Peyer's patch (tissue), 4 donors: ENCODE measurements around the gene PRPF18. TPM values are rescaled to one million over a fixed set of nuclear protein-coding genes. Genes with fewer than 3 reads are reported as not detected.

Experiments
- DNase-seq, 3 donors: peaks; one replicate each; pipeline ENCODE4 v3.0.0-alpha.2; 2017 to 2019
- H3K27ac ChIP-seq, 4 donors: fragments of 200-600 bp; sonication (generic); one replicate each; pipeline ENCODE4 v1.5.1; 2016 to 2019
- H3K27me3 ChIP-seq, 2 donors: fragments of 200-600 bp; sonication (generic); one replicate each; pipeline ENCODE4 v1.5.1; 2019
- H3K36me3 ChIP-seq, 3 donors: fragments of 200-600 bp; sonication (generic); one replicate each; pipeline ENCODE4 v1.5.1; 2016 to 2019
- H3K4me1 ChIP-seq, 4 donors: fragments of 200-600 bp; sonication (generic); one replicate each; pipeline ENCODE4 v1.5.1; 2016 to 2019
- H3K4me3 ChIP-seq, 4 donors: fragments of 200-600 bp; sonication (generic); 1 replicate in 3 of 4; 2 replicates in 1 of 4; pipeline ENCODE4 v1.5.1; 2016 to 2019; ENCODE audit warnings: mild to moderate bottlenecking in 1 of 4
- H3K9me3 ChIP-seq, 4 donors: fragments of 200-600 bp; sonication (generic); one replicate each; pipeline ENCODE4 v1.5.1; 2016 to 2019; ENCODE audit warnings: mild to moderate bottlenecking in 1 of 4
- CTCF ChIP-seq, 6 experiments: fragments of 450-650 bp in 4 of 6; fragments of 200-600 bp in 2 of 6; sonication (generic) in 1 of 6; IDR thresholded peaks; one replicate each; pipeline ENCODE4 v1.5.1; 2017 to 2019; ENCODE audit warnings: antibody characterized with exemption in 6 of 6, mild to moderate bottlenecking in 3 of 6, moderate library complexity in 1 of 6
- POLR2A ChIP-seq, 2 donors: fragments of 450-650 bp; IDR thresholded peaks; one replicate each; pipeline ENCODE4 v1.5.1; 2017; ENCODE audit warnings: antibody characterized with exemption in 2 of 2, mild to moderate bottlenecking in 2 of 2, moderate library complexity in 2 of 2
- total RNA-seq, 4 donors: library from RNA; depleted of rRNA; stranded (reverse); fragments of >200 nt; gene quantifications; one replicate each; pipeline ENCODE4 v1.1.0, GENCODE V29; 2016

PRPF18 gene
- total RNA-seq, 4 donors from 2014 or later: 39.9 to 175 (median 49.6) TPM

- TF ChIP-seq CTCF (IDR thresholded peaks at IDR 0.05) (no peak), POLR2A (IDR thresholded peaks at IDR 0.05) (no peak)
- no peaks in the 10 kb centered on the region for H3K9me3 ChIP-seq
- H3K27me3 ChIP-seq: no peaks in the 10 kb centered on the region
- H3K4me1 ChIP-seq: no peaks in the 10 kb centered on the region
- DNase-seq: no peak
- no peak overlapping the region for H3K27ac ChIP-seq
- no peak overlapping the region for H3K4me3 ChIP-seq
- peaks cover 0 to 10% (median 0%) of the 10 kb centered on the region in 3 donors for H3K36me3 ChIP-seq
These were observed 88.2 kb downstream of the PRPF18 start for GRCh38 chr10:13674645-13675588.

- DNase-seq: peak in 1 of 3 donors; percentile 17
- H3K4me1 ChIP-seq: no peaks in the 10 kb centered on the region
- peaks cover 0 to 5% (median 0%) of the 10 kb centered on the region in 3 donors for H3K36me3 ChIP-seq
- no peak overlapping the region for H3K27ac ChIP-seq
- no peaks in the 10 kb centered on the region for H3K9me3 ChIP-seq
- TF ChIP-seq CTCF (IDR thresholded peaks at IDR 0.05): no peak
- TF ChIP-seq POLR2A (IDR thresholded peaks at IDR 0.05): no peak
- H3K4me3 ChIP-seq: no peak overlapping the region
- H3K27me3 ChIP-seq: no peaks in the 10 kb centered on the region
These were observed 91.5 kb downstream of the PRPF18 start for GRCh38 chr10:13678101-13678843.

Other genes starting within 250 kb of the PRPF18 start
- 10 to 100 TPM; 24.3 to 34.9 (median 32.0) TPM for gene SEPHS1, start 238.7 kb upstream of the PRPF18 start, total RNA-seq
- 100 to 1,000 TPM in 1 of 4 donors, 10 to 100 TPM in 3; 23.1 to 136 (median 97.8) TPM for gene BEND7, start 58.0 kb upstream of the PRPF18 start, total RNA-seq